HFF-Myc (cell line): ENCODE data around the gene DGKQ.

Experiments used
- DNase-seq: peaks from one replicate; pipeline ENCODE4 v3.0.0-alpha.2; 2011; ENCODE audit warnings: low read depth; ENCODE audit errors: extremely low read depth
- H3K4me3 ChIP-seq: replicated peaks from 2 replicates; pipeline ENCODE4 v1.5.1; 2011; ENCODE audit warnings: low read depth, mild to moderate bottlenecking, control low read depth, low read length
- CTCF ChIP-seq: IDR thresholded peaks from 2 replicates; pipeline ENCODE4 v1.5.1; 2012; ENCODE audit warnings: mild to moderate bottlenecking, low read depth, low read length, control low read depth; ENCODE audit errors: missing control alignments

Gene DGKQ

DNA sequence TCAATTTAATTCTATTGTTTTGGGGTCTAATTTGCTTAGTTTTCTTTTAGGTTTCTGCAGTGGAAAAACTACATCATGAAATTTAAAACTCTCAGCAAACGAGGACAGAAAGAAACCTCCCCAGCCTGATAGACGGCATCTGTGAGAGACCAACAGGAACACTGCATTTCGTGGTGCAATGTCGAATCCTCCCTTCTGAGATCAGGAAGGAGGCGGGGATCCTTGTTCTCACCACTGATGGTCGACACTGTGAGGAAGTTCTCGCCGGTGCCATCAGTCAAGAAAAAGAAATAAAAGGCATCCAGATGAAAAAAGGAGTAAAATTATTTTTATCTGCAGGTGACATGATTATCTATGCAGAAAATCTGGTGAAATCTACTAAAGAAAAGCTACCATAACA is 57.8 kb downstream of the DGKQ start:
- no peak overlapping the region for H3K4me3 ChIP-seq
- TF ChIP-seq CTCF: no peak
- DNase-seq: no peak

- no peak for DNase-seq
- TF ChIP-seq CTCF: no peak
- no peak overlapping the region for H3K4me3 ChIP-seq
Measured at GRCh38 chr4:915041-915474, 58.3 kb downstream of the DGKQ start.

DNA sequence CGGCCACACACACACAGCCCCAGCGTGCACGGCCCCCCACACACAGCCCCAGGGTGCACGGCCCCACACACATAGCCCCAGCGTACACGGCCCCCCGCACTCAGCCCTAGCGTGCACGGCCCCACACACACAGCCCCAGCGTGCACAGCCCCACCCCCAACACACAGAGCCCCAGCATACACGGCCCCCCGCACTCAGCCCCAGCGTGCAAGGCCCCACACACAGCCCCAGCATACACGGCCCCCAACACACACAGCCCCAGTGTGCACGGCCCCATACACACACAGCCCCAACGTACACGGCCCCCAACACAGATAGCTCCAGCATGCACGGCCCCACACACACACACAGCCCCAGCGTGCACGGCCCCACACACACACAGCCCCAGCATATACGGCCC is 58.8 kb downstream of the DGKQ start:
- TF ChIP-seq CTCF: no peak
- no peak for DNase-seq
- no peak overlapping the region for H3K4me3 ChIP-seq

DNA sequence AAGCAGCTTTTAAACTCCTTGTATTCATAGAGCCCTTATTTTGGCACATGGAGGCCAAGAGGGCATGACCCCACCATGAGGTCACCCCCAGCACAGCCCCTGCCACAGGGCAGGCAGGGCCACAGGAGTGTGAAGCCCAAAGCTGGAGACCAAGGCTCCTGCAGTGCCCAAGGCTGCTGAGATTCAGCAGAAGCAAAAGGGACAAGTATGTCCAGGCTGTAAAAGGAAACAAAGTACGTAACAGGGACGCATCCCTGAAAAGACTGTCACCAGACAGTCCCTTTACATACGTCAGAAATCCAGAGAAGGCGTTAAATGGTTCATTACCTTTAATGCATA is 60.1 kb downstream of the DGKQ start:
- no peak overlapping the region for H3K4me3 ChIP-seq
- TF ChIP-seq CTCF: no peak
- DNase-seq: no peak

GRCh38 chr4:912548-913279 is 60.7 kb downstream of the DGKQ start:
- DNase-seq: no peak
- no peak overlapping the region for H3K4me3 ChIP-seq
- TF ChIP-seq CTCF: no peak

- DNase-seq: no peak
- no peak for TF ChIP-seq CTCF
- H3K4me3 ChIP-seq: no peak overlapping the region
Measured at GRCh38 chr4:911871-912490, 61.4 kb downstream of the DGKQ start.

DNA sequence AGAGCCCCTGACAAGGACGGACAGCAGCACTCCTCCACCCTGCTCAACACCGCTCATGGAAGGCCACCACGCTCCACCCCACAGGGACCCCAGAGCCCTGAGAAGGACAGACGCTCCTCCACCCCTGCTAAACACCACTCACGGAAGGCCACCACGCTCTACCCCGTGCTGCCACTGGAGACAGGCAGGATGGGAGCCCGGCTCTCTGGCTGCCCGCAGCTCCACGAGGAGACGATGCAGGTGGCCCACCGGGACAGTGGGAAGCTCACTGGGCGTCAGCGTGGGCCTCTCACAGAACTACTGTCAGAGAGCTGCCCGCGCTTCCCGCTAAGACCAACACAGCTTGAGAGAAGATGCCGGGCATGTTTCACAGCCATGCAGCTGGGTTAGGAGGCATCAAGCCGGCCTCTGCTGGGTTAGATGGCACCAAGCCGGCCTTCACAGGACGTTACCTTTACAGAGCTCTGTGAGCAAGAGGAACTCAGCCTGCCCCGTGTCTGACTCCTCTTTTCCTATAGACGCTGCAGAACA is 62.1 kb downstream of the DGKQ start:
- no peak overlapping the region for H3K4me3 ChIP-seq
- no peak for TF ChIP-seq CTCF
- DNase-seq: no peak
